GM12878 (cell line): ENCODE data around the gene DMBX1. TPM values are rescaled to one million over a fixed set of nuclear protein-coding genes. Genes with fewer than 3 reads are reported as not detected.

ENCODE experiments used
- ATAC-seq: fragments of 200-7000 bp; cut with Tn5 transposase; 3 replicates; pipeline ENCODE4 v1.9.1; 2020; ENCODE audit warnings: mild to moderate bottlenecking, moderate library complexity
- BruUV-seq: library from RNA; stranded (reverse); fragments of 400-500 nt; replicated peaks from 2 replicates; lab custom pipeline; 2021; lab: Mats Ljungman, UMichigan
- CTCF ChIA-PET: fragments of 300-600 bp; sonication (Branson Sonifier 250); formaldehyde crosslinking; extraction: SDS; loops from one replicate; lab custom pipeline; 2021; ENCODE audit warnings: inconsistent platforms; lab: Yijun Ruan, JAX
- POLR2A ChIA-PET: fragments of 350-600 bp; formaldehyde crosslinking; extraction: SDS; loops from one replicate; lab custom pipeline; 2021; ENCODE audit warnings: inconsistent platforms; lab: Charles Lee
- RAD21 ChIA-PET: fragments of 300-600 bp; sonication (Branson Sonifier 250); formaldehyde crosslinking; loops from one replicate; lab custom pipeline; 2023; ENCODE audit warnings: antibody characterized with exemption; ENCODE audit not compliant: unreplicated experiment; lab: Charles Lee
- SMC1A ChIA-PET: fragments of 300-600 bp; sonication (Branson Sonifier 250); formaldehyde crosslinking; loops from one replicate; lab custom pipeline; 2023; ENCODE audit not compliant: unreplicated experiment, uncharacterized antibody; lab: Charles Lee
- DNase-seq: peaks from one replicate; pipeline ENCODE4 v3.0.0-alpha.2; 2011; ENCODE audit warnings: low read depth, low spot score
- FAIRE-seq: peaks from 3 replicates; lab custom pipeline; 2011; peaks lifted over from hg19 to GRCh38; lab: Jason Lieb, UNC
- H2AFZ ChIP-seq: 2 replicates; pipeline ENCODE4 v1.6.0; 2011; ENCODE audit warnings: low read depth, low read length, control low read depth; ENCODE audit not compliant: control insufficient read depth
- H3K27ac ChIP-seq: 2 replicates; pipeline ENCODE4 v1.5.1; 2011; ENCODE audit warnings: control low read depth; ENCODE audit not compliant: control insufficient read depth, insufficient read depth
- H3K27me3 ChIP-seq, 2 experiments: replicated peaks in 1 of 2; 2 replicates each; pipeline versions ENCODE4 v1.6.0 to v1.6.1; 2011; ENCODE audit warnings: low read length in 1 of 2; ENCODE audit not compliant: control insufficient read depth in 2 of 2, insufficient read depth in 2 of 2
- H3K36me3 ChIP-seq, 2 experiments: 2 replicates each; pipeline ENCODE4 v1.5.1; 2011; ENCODE audit warnings: low read length in 1 of 2; ENCODE audit not compliant: control insufficient read depth in 2 of 2, insufficient read depth in 2 of 2
- H3K4me1 ChIP-seq: 2 replicates; pipeline ENCODE4 v1.6.1; 2011; ENCODE audit warnings: mild to moderate bottlenecking, low read length, moderate library complexity, mixed read lengths; ENCODE audit not compliant: control insufficient read depth, insufficient read depth
- H3K4me2 ChIP-seq: 2 replicates; pipeline ENCODE4 v1.6.0; 2011; ENCODE audit warnings: control low read depth; ENCODE audit not compliant: control insufficient read depth, insufficient read depth
- H3K4me3 ChIP-seq: fragments of 200-600 bp; sonication (generic); 2 replicates; pipeline ENCODE4 v1.5.1; 2016
- H3K79me2 ChIP-seq: 2 replicates; pipeline ENCODE4 v1.6.0; 2011; ENCODE audit warnings: low read length; ENCODE audit not compliant: control insufficient read depth, insufficient read depth
- H3K9ac ChIP-seq: 2 replicates; pipeline ENCODE4 v1.8.0; 2011; ENCODE audit warnings: low read length, control low read depth, mixed read lengths; ENCODE audit not compliant: control insufficient read depth, insufficient read depth
- H3K9me3 ChIP-seq: replicated peaks from 3 replicates; pipeline ENCODE4 v1.5.1; 2011; ENCODE audit warnings: mild to moderate bottlenecking, low read length; ENCODE audit not compliant: control insufficient read depth, insufficient read depth
- H4K20me1 ChIP-seq: 2 replicates; pipeline ENCODE4 v1.6.0; 2011; ENCODE audit not compliant: control insufficient read depth, insufficient read depth
- BCL11A ChIP-seq: IDR thresholded peaks from 2 replicates; pipeline ENCODE4 v1.6.1; 2011; ENCODE audit warnings: low read depth, low read length
- CBFB ChIP-seq: IDR thresholded peaks from 2 replicates; pipeline ENCODE4 v1.6.1; 2016; ENCODE audit warnings: antibody characterized with exemption, low read depth
- EGR1 ChIP-seq, 2 experiments: IDR thresholded peaks; 1 replicate in 1 of 2; 2 replicates in 1 of 2; pipeline ENCODE4 v1.6.1; 2011 to 2012; ENCODE audit warnings: low read depth in 2 of 2, low read length in 2 of 2, borderline replicate concordance in 1 of 2, mild to moderate bottlenecking in 1 of 2, moderate library complexity in 1 of 2
- EP300 ChIP-seq, 2 experiments: fragments of 150-350 bp in 1 of 2; IDR thresholded peaks; 2 replicates each; pipeline ENCODE4 v1.6.1; 2011 to 2012; ENCODE audit warnings: low read depth in 2 of 2, low read length in 2 of 2, borderline replicate concordance in 1 of 2, improper control_type of control experiment in 1 of 2, inconsistent platforms in 1 of 2; ENCODE audit not compliant: control insufficient read depth in 1 of 2
- ESRRA ChIP-seq: IDR thresholded peaks from 2 replicates; pipeline ENCODE4 v1.6.1; 2012; ENCODE audit warnings: mild to moderate bottlenecking, low read length, improper control_type of control experiment
- EZH2 ChIP-seq: IDR thresholded peaks from 2 replicates; pipeline ENCODE4 v1.6.1; 2012; ENCODE audit warnings: low read depth, mild to moderate bottlenecking, control low read depth, inconsistent platforms, low read length, borderline replicate concordance; ENCODE audit not compliant: control insufficient read depth
- LARP7 ChIP-seq: fragments of 450-650 bp; IDR thresholded peaks from 2 replicates; pipeline ENCODE4 v1.6.1; 2017; ENCODE audit warnings: mild to moderate bottlenecking
- MEF2A ChIP-seq: IDR thresholded peaks from 2 replicates; pipeline ENCODE4 v1.6.1; 2011; ENCODE audit warnings: low read depth, mild to moderate bottlenecking, low read length, moderate library complexity; ENCODE audit not compliant: insufficient read depth
- MEF2B ChIP-seq: fragments of 450-650 bp; IDR thresholded peaks from 2 replicates; pipeline ENCODE4 v1.6.1; 2018; ENCODE audit warnings: mild to moderate bottlenecking, moderate library complexity; ENCODE audit not compliant: partially characterized antibody, poor library complexity, severe bottlenecking
- NR2F1 ChIP-seq: fragments of 450-650 bp; conservative IDR thresholded peaks from 2 replicates; pipeline ENCODE4 v1.6.1; 2017; ENCODE audit warnings: mild to moderate bottlenecking
- RBBP5 ChIP-seq: fragments of 200-600 bp; sonication (generic); conservative IDR thresholded peaks from 2 replicates; pipeline ENCODE4 v1.6.1; 2016
- RCOR1 ChIP-seq: conservative IDR thresholded peaks from 2 replicates; pipeline ENCODE4 v1.6.1; 2012; ENCODE audit warnings: low read depth, low read length, improper control_type of control experiment
- RELA ChIP-seq: fragments of 450-650 bp; IDR thresholded peaks from 2 replicates; pipeline ENCODE4 v1.8.0; 2014; ENCODE audit warnings: borderline replicate concordance; ENCODE audit not compliant: partially characterized antibody
- RFX5 ChIP-seq: IDR thresholded peaks from 2 replicates; pipeline ENCODE4 v1.6.1; 2011; ENCODE audit warnings: low read depth, low read length, improper control_type of control experiment
- ZNF274 ChIP-seq: IDR thresholded peaks from one replicate; pipeline ENCODE4 v1.8.0; 2011; ENCODE audit not compliant: insufficient read length, insufficient read depth
- WGBS: methylation state at CpG from one replicate; pipeline ENCODE4 v1.1.6; 2016; ENCODE audit warnings: low lambda C conversion rate; ENCODE audit not compliant: insufficient replicate concordance, insufficient coverage; ENCODE audit errors: missing lambda C conversion rate; 5-methylcytosine and 5-hydroxymethylcytosine counted together
- in situ Hi-C: fragments of 300-500 bp; cut with MboI; formaldehyde crosslinking; loops from 9 replicates; pipeline ENCODE4 v1.14.3; 2018; ENCODE audit warnings: mixed read lengths
- intact Hi-C: fragments of 100-400 bp; cut with micrococcal nuclease; formaldehyde crosslinking; loops from one replicate; pipeline ENCODE4 v1.14.2; 2022; ENCODE audit not compliant: unreplicated experiment
- polyA plus RNA-seq, 11 experiments: library from polyadenylated mRNA; depleted of rRNA in 4 of 11; unstranded in 6 of 11; stranded (reverse) in 5 of 11; fragments of >200 nt; fragmentation: Nextera tagmentation in 4 of 11; fragmentation: Illumina TruSeq in 1 of 11; extraction: Ambion mirVana in 4 of 11; extraction: Trizol in 1 of 11; gene quantifications; 1 replicate in 1 of 11; 2 replicates in 10 of 11; pipeline versions ENCODE4 v1.2.1 to v1.2.3, GENCODE V29; 2011 to 2016; ENCODE audit warnings: inconsistent platforms in 2 of 11, missing spikeins in 2 of 11, low read depth in 1 of 11
- total RNA-seq, 4 experiments: library from RNA; depleted of rRNA in 3 of 4; stranded (reverse); fragments of >200 nt in 3 of 4; fragmentation: Illumina TruSeq in 1 of 4; extraction: Trizol in 1 of 4; gene quantifications; 2 replicates each; pipeline versions ENCODE4 v1.2.1 to v1.2.3, GENCODE V29; 2013 to 2021
- TF ChIP-seq, protein P1 (sequence below): IDR thresholded peaks from 2 replicates; pipeline ENCODE4 v1.6.1; 2012; ENCODE audit warnings: low read depth, low read length, improper control_type of control experiment
- TF ChIP-seq, protein P2 (sequence below): fragments of 450-650 bp; IDR thresholded peaks from 2 replicates; pipeline ENCODE4 v1.6.1; 2014; ENCODE audit warnings: mild to moderate bottlenecking
- TF ChIP-seq, protein P3 (sequence below): fragments of 150-350 bp; IDR thresholded peaks from 2 replicates; pipeline ENCODE4 v1.6.1; 2014; ENCODE audit warnings: mild to moderate bottlenecking, low read depth, low read length

DMBX1 gene
- total and polyA plus RNA-seq, 10 of the 15 experiments (the other 5 are each of a cell fraction or from before 2014, with no cell fraction given): 0.03 TPM; not detected in 9

DNA sequence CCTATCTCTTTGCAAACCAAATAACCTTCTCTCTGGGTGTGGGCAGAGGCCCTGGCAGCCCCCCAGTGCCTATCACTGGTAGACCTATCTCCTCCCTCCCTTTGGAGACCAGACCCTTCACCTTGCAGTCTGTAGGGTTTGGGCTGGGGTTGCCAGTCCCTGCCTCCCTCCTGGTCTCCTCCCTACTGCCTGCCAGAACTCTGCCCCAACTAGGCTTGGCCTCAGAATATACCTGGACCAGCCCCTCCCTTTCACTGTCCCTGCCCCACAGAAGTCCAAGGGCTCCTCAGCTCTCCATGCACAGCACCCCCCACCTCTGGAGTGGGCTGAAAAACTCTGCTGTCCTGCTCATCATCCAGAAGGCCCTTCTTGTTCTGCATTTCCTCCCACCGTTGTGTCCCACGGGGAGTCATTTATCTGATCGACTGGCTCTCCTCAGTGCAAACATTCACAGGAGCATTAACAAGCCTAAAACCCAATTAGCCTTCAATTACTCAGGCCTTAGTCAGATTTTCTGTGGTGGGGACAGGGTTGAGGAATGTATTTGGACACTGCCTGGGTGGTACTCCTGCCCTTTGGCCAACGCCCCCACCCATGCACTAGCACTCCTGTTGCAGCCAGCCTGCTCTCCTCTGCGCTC is 27.7 kb upstream of the DMBX1 start:
- H3K36me3 ChIP-seq: no peaks in the 10 kb centered on the region
- SMC1A ChIA-PET: no interaction called here
- H3K4me3 ChIP-seq: no peak overlapping the region
- TF ChIP-seq RCOR1 (no peak), BCL11A (no peak), ZNF274 (no peak), RELA (no peak), MEF2B (no peak), CBFB (no peak), EZH2 (no peak), EGR1 (IDR thresholded peaks at IDR 0.05; ENCODE audit: borderline replicate concordance in 1 of 2, low read depth in 2 of 2, low read length in 2 of 2) (no peak), ESRRA (no peak), LARP7 (no peak), NR2F1 (no peak), MEF2A (no peak), EP300 (IDR thresholded peaks at IDR 0.05; ENCODE audit: borderline replicate concordance in 1 of 2, control insufficient read depth in 1 of 2, low read depth in 2 of 2, low read length in 2 of 2) (no peak), RFX5 (no peak), RBBP5 (no peak)
- TF ChIP-seq, protein P1, sequence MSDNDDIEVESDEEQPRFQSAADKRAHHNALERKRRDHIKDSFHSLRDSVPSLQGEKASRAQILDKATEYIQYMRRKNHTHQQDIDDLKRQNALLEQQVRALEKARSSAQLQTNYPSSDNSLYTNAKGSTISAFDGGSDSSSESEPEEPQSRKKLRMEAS: no peak
- TF ChIP-seq, protein P2, sequence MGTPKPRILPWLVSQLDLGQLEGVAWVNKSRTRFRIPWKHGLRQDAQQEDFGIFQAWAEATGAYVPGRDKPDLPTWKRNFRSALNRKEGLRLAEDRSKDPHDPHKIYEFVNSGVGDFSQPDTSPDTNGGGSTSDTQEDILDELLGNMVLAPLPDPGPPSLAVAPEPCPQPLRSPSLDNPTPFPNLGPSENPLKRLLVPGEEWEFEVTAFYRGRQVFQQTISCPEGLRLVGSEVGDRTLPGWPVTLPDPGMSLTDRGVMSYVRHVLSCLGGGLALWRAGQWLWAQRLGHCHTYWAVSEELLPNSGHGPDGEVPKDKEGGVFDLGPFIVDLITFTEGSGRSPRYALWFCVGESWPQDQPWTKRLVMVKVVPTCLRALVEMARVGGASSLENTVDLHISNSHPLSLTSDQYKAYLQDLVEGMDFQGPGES: no peak
- TF ChIP-seq, protein P3, sequence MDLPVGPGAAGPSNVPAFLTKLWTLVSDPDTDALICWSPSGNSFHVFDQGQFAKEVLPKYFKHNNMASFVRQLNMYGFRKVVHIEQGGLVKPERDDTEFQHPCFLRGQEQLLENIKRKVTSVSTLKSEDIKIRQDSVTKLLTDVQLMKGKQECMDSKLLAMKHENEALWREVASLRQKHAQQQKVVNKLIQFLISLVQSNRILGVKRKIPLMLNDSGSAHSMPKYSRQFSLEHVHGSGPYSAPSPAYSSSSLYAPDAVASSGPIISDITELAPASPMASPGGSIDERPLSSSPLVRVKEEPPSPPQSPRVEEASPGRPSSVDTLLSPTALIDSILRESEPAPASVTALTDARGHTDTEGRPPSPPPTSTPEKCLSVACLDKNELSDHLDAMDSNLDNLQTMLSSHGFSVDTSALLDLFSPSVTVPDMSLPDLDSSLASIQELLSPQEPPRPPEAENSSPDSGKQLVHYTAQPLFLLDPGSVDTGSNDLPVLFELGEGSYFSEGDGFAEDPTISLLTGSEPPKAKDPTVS: no peak
- H3K27me3 ChIP-seq: peaks cover under 1 to 9% of the 10 kb centered on the region in 2 experiments; a peak in 3 of 4 replicates
- no peaks in the 10 kb centered on the region for H4K20me1 ChIP-seq
- WGBS: 34% methylated on average over 5 of the region's 5 CpGs
- no peak overlapping the region for H2AFZ ChIP-seq
- in situ Hi-C loops (no loop called here), intact Hi-C loops (no loop called here)
- FAIRE-seq: no peak
- RAD21 ChIA-PET: no interaction called here
- CTCF ChIA-PET: no interaction called here
- no peak for DNase-seq
- no peaks in the 10 kb centered on the region; the same call in 1 of the 2 replicates for H3K4me1 ChIP-seq
- BruUV-seq: no TSS peak
- H3K4me2 ChIP-seq: no peak overlapping the region
- H3K9me3 ChIP-seq: no peaks in the 10 kb centered on the region
- no peak for ATAC-seq
- POLR2A ChIA-PET: no interaction called here
- H3K27ac ChIP-seq: no peak overlapping the region
- no peaks in the 10 kb centered on the region for H3K79me2 ChIP-seq
- no peak overlapping the region for H3K9ac ChIP-seq
